Adrenal gland (tissue), 12 donors: ENCODE results near the gene CHIC2. TPM values are rescaled to one million over a fixed set of nuclear protein-coding genes. Genes with fewer than 3 reads are reported as not detected.

Source experiments
- DNase-seq, 7 donors: peaks; one replicate each; pipeline ENCODE4 v3.0.0-alpha.2; 2019 to 2020
- H3K27ac ChIP-seq, 5 donors: fragments of 200-600 bp; sonication (generic) in 4 of 5; 1 replicate in 3 of 5; 2 replicates in 2 of 5; pipeline versions ENCODE4 v1.5.1 to v1.8.0; 2016 to 2020; ENCODE audit warnings: mild to moderate bottlenecking in 1 of 5
- H3K27me3 ChIP-seq: fragments of 200-600 bp; 2 replicates; pipeline ENCODE4 v1.8.0; 2021
- H3K36me3 ChIP-seq, 2 donors: fragments of 200-600 bp; replicated peaks in 1 of 2; 1 replicate in 1 of 2; 2 replicates in 1 of 2; pipeline versions ENCODE4 v1.5.1 to v1.8.0; 2018 to 2022
- H3K4me1 ChIP-seq, 2 donors: fragments of 200-600 bp; replicated peaks in 1 of 2; 1 replicate in 1 of 2; 2 replicates in 1 of 2; pipeline versions ENCODE4 v1.5.1 to v1.8.0; 2018 to 2021
- H3K4me3 ChIP-seq, 4 donors: fragments of 200-600 bp; sonication (generic) in 3 of 4; one replicate each; pipeline ENCODE4 v1.5.1; 2016 to 2018
- H3K9me3 ChIP-seq, 3 donors: fragments of 200-600 bp; sonication (generic) in 1 of 3; replicated peaks in 1 of 3; 1 replicate in 2 of 3; 2 replicates in 1 of 3; pipeline versions ENCODE4 v1.5.1 to v1.8.0; 2016 to 2021
- CTCF ChIP-seq, 6 experiments: fragments of 450-650 bp in 4 of 6; fragments of 200-600 bp in 2 of 6; sonication (generic) in 1 of 6; IDR thresholded peaks; 1 replicate in 5 of 6; 2 replicates in 1 of 6; pipeline versions ENCODE4 v1.5.1 to v1.8.0; 2016 to 2021; ENCODE audit warnings: antibody characterized with exemption in 6 of 6, mild to moderate bottlenecking in 2 of 6, moderate library complexity in 1 of 6
- POLR2A ChIP-seq, 2 donors: fragments of 450-650 bp; IDR thresholded peaks; one replicate each; pipeline ENCODE4 v1.6.1; 2017; ENCODE audit warnings: antibody characterized with exemption in 2 of 2, mild to moderate bottlenecking in 2 of 2, moderate library complexity in 1 of 2
- WGBS, 4 donors: extraction: QIAGEN DNeasy Blood & Tissue Kit in 2 of 4; methylation state at CpG; one replicate each; pipeline versions ENCODE4 v1.1.5 to v1.1.7; 2013 to 2017; 5-methylcytosine and 5-hydroxymethylcytosine counted together
- intact Hi-C, 2 donors: fragments of 100-400 bp; cut with DNase I; formaldehyde crosslinking; loops; one replicate each; pipeline versions ENCODE4 v1.14.1 to v1.15.0; 2022 to 2023
- polyA plus RNA-seq, 3 donors: library from polyadenylated mRNA; stranded (reverse); fragments of 200-250 nt in 2 of 3; fragments of 350-450 nt in 1 of 3; fragmentation: Illumina TruSeq in 1 of 3; extraction: RNeasy Lipid Tissue Mini Kit (QIAGEN cat#74804) in 1 of 3; gene quantifications; one replicate each; pipeline ENCODE4 v1.2.3, GENCODE V29; 2013 to 2014
- small RNA-seq, 2 donors: library from RNA; depleted of rRNA; stranded (forward); fragments of <200 nt; gene quantifications; one replicate each; pipeline ENCODE3, GENCODE V24; 2016
- total RNA-seq, 9 donors: library from RNA; depleted of rRNA in 4 of 9; stranded (reverse); fragments of >200 nt in 4 of 9; fragments of 120-200 nt in 1 of 9; fragmentation: NEBNext Ultra II Directional in 1 of 9; extraction: Animal tissue kit (Norgen Biotek cat#: 25700) in 1 of 9; gene quantifications; one replicate each; pipeline versions ENCODE4 v1.1.0 to v1.2.4, GENCODE V29; 2013 to 2023
- donor health status: healthy with polysubstance abuse.
- donor health status: Bipolar disorder and iron deficiency.
- donor health status: DM: yes; HTN: yes; CAD: no.
- donor health status: DM: no; HTN: no; CAD: no.
- donor health status: DM: no; HTN: no; CAD: no.
- donor health status: DM: yes; HTN: yes; CAD: no.

The CHIC2 gene
- total and polyA plus RNA-seq, 12 donors, result 9.7 to 68.0 (median 24.1) TPM

GRCh38 chr4:53963336-53963735 is 101.1 kb downstream of the CHIC2 start:
- H3K27ac ChIP-seq, result no peak overlapping the region
- no peaks in the 10 kb centered on the region for H3K9me3 ChIP-seq
- no peaks in the 10 kb centered on the region for H3K36me3 ChIP-seq
- no peak for DNase-seq
- TF ChIP-seq CTCF (IDR thresholded peaks at IDR 0.05), result no peak
- no peak for TF ChIP-seq POLR2A (IDR thresholded peaks at IDR 0.05)
- WGBS, 4 donors, result 98 to 100% (median 98%) methylated on average over 4 of the region's 4 CpGs
- intact Hi-C loops, result no loop called here
- no peaks in the 10 kb centered on the region for H3K4me1 ChIP-seq
- no peak overlapping the region for H3K4me3 ChIP-seq
- H3K27me3 ChIP-seq, result no peaks in the 10 kb centered on the region

- H3K9me3 ChIP-seq, result no peaks in the 10 kb centered on the region
- intact Hi-C loops, result no loop called here
- no peak for DNase-seq
- H3K27ac ChIP-seq, result no peak overlapping the region
- H3K36me3 ChIP-seq, result no peaks in the 10 kb centered on the region
- TF ChIP-seq POLR2A (IDR thresholded peaks at IDR 0.05) (no peak), CTCF (IDR thresholded peaks at IDR 0.05) (no peak)
- H3K4me3 ChIP-seq, result no peak overlapping the region
- H3K4me1 ChIP-seq, result no peaks in the 10 kb centered on the region
- 62 to 76% (median 73%) methylated on average over 4 of the region's 4 CpGs for WGBS, 4 donors
- no peaks in the 10 kb centered on the region for H3K27me3 ChIP-seq
These were observed 101.7 kb downstream of the CHIC2 start for GRCh38 chr4:53962516-53963225.

GRCh38 chr4:53961351-53961750 is 103.1 kb downstream of the CHIC2 start:
- intact Hi-C loops, result no loop called here
- no peaks in the 10 kb centered on the region for H3K27me3 ChIP-seq
- WGBS, 4 donors, result 91 to 100% (median 93%) methylated on average over 1 of the region's 1 CpG
- no peak for DNase-seq
- TF ChIP-seq CTCF (IDR thresholded peaks at IDR 0.05) (no peak), POLR2A (IDR thresholded peaks at IDR 0.05) (no peak)
- no peaks in the 10 kb centered on the region for H3K4me1 ChIP-seq
- H3K4me3 ChIP-seq, result no peak overlapping the region
- H3K36me3 ChIP-seq, result no peaks in the 10 kb centered on the region
- H3K27ac ChIP-seq, result no peak overlapping the region
- no peaks in the 10 kb centered on the region for H3K9me3 ChIP-seq

GRCh38 chr4:53960843-53961242 is 103.6 kb downstream of the CHIC2 start:
- intact Hi-C loops, result no loop called here
- Histone ChIP-seq H3K27ac (no peak overlapping the region), H3K27me3 (no peaks in the 10 kb centered on the region), H3K4me3 (no peak overlapping the region), H3K9me3 (no peaks in the 10 kb centered on the region), H3K36me3 (no peaks in the 10 kb centered on the region), H3K4me1 (no peaks in the 10 kb centered on the region)
- TF ChIP-seq CTCF (IDR thresholded peaks at IDR 0.05) (no peak), POLR2A (IDR thresholded peaks at IDR 0.05) (no peak)
- DNase-seq, result no peak
- WGBS, 4 donors, result 87 to 94% (median 88%) methylated on average over 5 of the region's 5 CpGs

Small RNA genes within 50 kb of the gene (small RNA-seq; reads per million reads assigned to genes)
- gene AC110792.1 (0 reads per million in 2 donors), gene AC110792.3 (0 reads per million in 2 donors)

Other genes starting within 250 kb of the CHIC2 start
- gene GSX2, start 35.6 kb upstream of the CHIC2 start, total RNA-seq, result not detected
- gene GSX2, start 35.6 kb upstream of the CHIC2 start, polyA plus RNA-seq, result not detected
- gene PDGFRA, start 164.7 kb upstream of the CHIC2 start, total RNA-seq, result 100 to 1,000 TPM in 5 of 9 donors, 10 to 100 TPM in 4; 28.1 to 182 (median 114) TPM
- gene PDGFRA, start 164.7 kb upstream of the CHIC2 start, polyA plus RNA-seq, result 10 to 100 TPM; 14.5 to 62.4 (median 16.4) TPM